OCI-LY3 (cell line): ENCODE measurements around the gene ISYNA1.

ENCODE experiments used
- H2AFZ ChIP-seq: fragments of 200-600, 300-600 bp; shearing (Covaris generic); 2 replicates; pipeline ENCODE4 v1.6.0; 2014; ENCODE audit warnings: antibody characterized with exemption, low read depth, low read length
- H3K27ac ChIP-seq: fragments of 200-600, 300-600 bp; sonication (generic); 2 replicates; pipeline ENCODE4 v1.5.1; 2014; ENCODE audit warnings: mild to moderate bottlenecking, low read length, moderate library complexity, mixed read lengths
- H3K27me3 ChIP-seq: fragments of 200-600, 300-600 bp; sonication (generic); 2 replicates; pipeline ENCODE4 v1.6.1; 2014; ENCODE audit warnings: low read depth, low read length, mixed read lengths
- H3K36me3 ChIP-seq: fragments of 200-600, 300-600 bp; sonication (generic); replicated peaks from 2 replicates; pipeline ENCODE3; 2014; ENCODE audit warnings: low read depth, low read length, mixed read lengths
- H3K4me1 ChIP-seq: fragments of 300-600, 200-600 bp; sonication (generic); 2 replicates; pipeline ENCODE4 v1.6.1; 2014; ENCODE audit warnings: low read length, mixed read lengths
- H3K4me2 ChIP-seq: fragments of 200-600, 300-600 bp; sonication (generic); 2 replicates; pipeline ENCODE4 v1.6.1; 2014; ENCODE audit warnings: low read length, mixed read lengths
- H3K4me3 ChIP-seq: fragments of 300-600, 200-600 bp; sonication (generic); 2 replicates; pipeline ENCODE4 v1.5.1; 2014; ENCODE audit warnings: antibody characterized with exemption, mild to moderate bottlenecking, low read length, moderate library complexity
- H3K79me2 ChIP-seq: fragments of 300-600, 200-600 bp; shearing (Covaris generic); 2 replicates; pipeline ENCODE4 v1.6.1; 2014; ENCODE audit warnings: mild to moderate bottlenecking, low read length, mixed read lengths
- H3K9ac ChIP-seq: fragments of 300-600, 200-600 bp; shearing (Covaris generic); 2 replicates; pipeline ENCODE4 v1.6.0; 2014; ENCODE audit warnings: mild to moderate bottlenecking, low read length, moderate library complexity
- H3K9me3 ChIP-seq: fragments of 200-600, 300-600 bp; shearing (Covaris generic); 2 replicates; pipeline ENCODE4 v1.6.1; 2014; ENCODE audit warnings: low read length, mixed read lengths; ENCODE audit not compliant: insufficient read depth
- H4K20me1 ChIP-seq: fragments of 200-600, 300-600 bp; sonication (generic); 2 replicates; pipeline ENCODE4 v1.6.1; 2016; ENCODE audit warnings: low read length, mixed read lengths; ENCODE audit not compliant: insufficient read depth
- CTCF ChIP-seq: fragments of 200-600, 300-600 bp; sonication (generic); IDR thresholded peaks from 2 replicates; pipeline ENCODE4 v1.5.1; 2014; ENCODE audit warnings: antibody characterized with exemption, low read length, low read depth
- EZH2phosphoT487 ChIP-seq: fragments of 200-600 bp; shearing (Covaris generic); IDR thresholded peaks from 2 replicates; pipeline ENCODE4 v1.6.1; 2018; ENCODE audit warnings: antibody characterized with exemption, mixed run types, low read depth

ISYNA1 gene

DNA sequence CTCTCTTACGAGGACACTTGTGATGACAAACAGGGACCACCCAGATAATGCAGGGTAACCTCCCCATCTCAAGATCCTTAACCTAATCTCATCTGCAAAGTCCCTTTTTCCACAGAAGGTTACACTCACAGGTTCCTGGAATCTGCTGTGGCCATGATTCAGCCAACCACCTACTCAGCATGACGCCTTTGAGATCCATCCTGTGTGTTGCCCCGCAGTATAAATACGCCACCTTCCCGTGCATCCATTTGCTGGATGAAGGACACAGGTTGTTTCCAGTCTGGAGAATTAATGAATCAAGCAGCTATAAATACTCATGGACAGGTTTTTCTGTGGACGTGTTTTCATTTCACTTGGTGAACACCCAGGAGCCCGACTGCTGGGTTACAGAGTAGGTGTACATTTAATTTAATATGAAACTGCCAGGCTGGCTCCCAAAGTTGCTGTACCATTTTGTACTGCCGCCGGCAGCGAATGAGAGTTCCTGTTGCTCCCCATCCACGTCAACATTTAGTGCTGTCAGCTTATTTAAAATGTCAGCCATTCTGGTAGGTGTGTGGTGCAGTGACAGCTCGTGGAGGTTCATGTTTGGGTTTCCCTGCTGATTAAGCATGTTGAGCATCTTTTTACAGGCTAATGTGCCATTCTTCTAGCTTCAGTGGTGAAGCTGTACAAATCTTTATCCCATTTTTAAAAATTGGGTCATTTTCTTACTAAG is 43.7 kb upstream of the ISYNA1 start:
- no peak for TF ChIP-seq EZH2phosphoT487
- no peak for TF ChIP-seq CTCF
- no peak overlapping the region for H3K27ac ChIP-seq
- peaks cover 93% of the 10 kb centered on the region for H4K20me1 ChIP-seq
- H3K4me3 ChIP-seq: no peak overlapping the region
- no peaks in the 10 kb centered on the region for H3K9me3 ChIP-seq
- H3K27me3 ChIP-seq: no peaks in the 10 kb centered on the region
- peaks cover 21% of the 10 kb centered on the region for H3K4me1 ChIP-seq
- peaks cover 8% of the 10 kb centered on the region for H3K36me3 ChIP-seq
- H3K4me2 ChIP-seq: no peak overlapping the region
- H2AFZ ChIP-seq: no peak overlapping the region
- H3K9ac ChIP-seq: no peak overlapping the region
- peaks cover 98% of the 10 kb centered on the region for H3K79me2 ChIP-seq

GRCh38 chr19:18480006-18480691 is 42.2 kb upstream of the ISYNA1 start:
- 0 out of 2 replicates have a peak overlapping the region, but pooled peaks have one; percentile 9 for H3K4me2 ChIP-seq
- peaks cover 8% of the 10 kb centered on the region for H3K36me3 ChIP-seq
- H3K27ac ChIP-seq: no peak overlapping the region

GRCh38 chr19:18478545-18479311 is 40.8 kb upstream of the ISYNA1 start:
- Histone ChIP-seq H3K4me1 (peaks cover 21% of the 10 kb centered on the region), H3K27me3 (no peaks in the 10 kb centered on the region), H2AFZ (no peak overlapping the region), H3K9ac (no peak overlapping the region), H3K79me2 (peaks cover 98% of the 10 kb centered on the region), H3K36me3 (peaks cover 8% of the 10 kb centered on the region), H3K9me3 (no peaks in the 10 kb centered on the region), H3K4me3 (no peak overlapping the region), H3K4me2 (peak overlapping the region; percentile 37), H3K27ac (peak overlapping the region; percentile 52), H4K20me1 (peaks cover 92% of the 10 kb centered on the region)
- TF ChIP-seq CTCF (no peak), EZH2phosphoT487 (no peak)

More at GRCh38 chr19:18480006-18480691, 42.2 kb upstream of the ISYNA1 start:
- H3K79me2 ChIP-seq: peaks cover 98% of the 10 kb centered on the region
- no peaks in the 10 kb centered on the region for H3K27me3 ChIP-seq
- no peak overlapping the region for H3K4me3 ChIP-seq
- no peaks in the 10 kb centered on the region for H3K9me3 ChIP-seq
- no peak overlapping the region for H2AFZ ChIP-seq
- H3K9ac ChIP-seq: no peak overlapping the region
- H3K4me1 ChIP-seq: peaks cover 21% of the 10 kb centered on the region
- TF ChIP-seq CTCF: no peak
- TF ChIP-seq EZH2phosphoT487: no peak
- H4K20me1 ChIP-seq: peaks cover 92% of the 10 kb centered on the region

- H3K27me3 ChIP-seq: no peaks in the 10 kb centered on the region
- no peak overlapping the region for H2AFZ ChIP-seq
- H3K4me1 ChIP-seq: peaks cover 21% of the 10 kb centered on the region
- H3K4me3 ChIP-seq: no peak overlapping the region
- TF ChIP-seq CTCF: no peak
- TF ChIP-seq EZH2phosphoT487: no peak
- peaks cover 98% of the 10 kb centered on the region for H3K79me2 ChIP-seq
- H3K36me3 ChIP-seq: peaks cover 8% of the 10 kb centered on the region
- H3K9me3 ChIP-seq: no peaks in the 10 kb centered on the region
- no peak overlapping the region for H3K9ac ChIP-seq
- no peak overlapping the region for H3K4me2 ChIP-seq
- H3K27ac ChIP-seq: peak overlapping the region; percentile 52; the same call in 1 of the 2 replicates
- H4K20me1 ChIP-seq: peaks cover 92% of the 10 kb centered on the region
Measured at GRCh38 chr19:18477974-18478373, 40.0 kb upstream of the ISYNA1 start.
